ENCODE data around the gene IFT88. TPM values are rescaled to one million over a fixed set of nuclear protein-coding genes. Genes with fewer than 3 reads are reported as not detected.

The IFT88 gene
- total and polyA plus RNA-seq, 9 of the 15 experiments (the other 6 are each of a cell fraction or from before 2014, with no cell fraction given) = 8.3 to 13.5 (median 10.0) TPM

- TF ChIP-seq MGA (IDR thresholded peaks at IDR 0.05) (peak; percentile 22; the same call in 1 of the 2 replicates), TFAP4 (CRISPR knock-in tag; IDR thresholded peaks at IDR 0.05; ENCODE audit: borderline replicate concordance) (peak; percentile 51; the same call in 1 of the 2 replicates), SUPT5H (IDR thresholded peaks at IDR 0.05) (peak; percentile 64; the same call in 1 of the 2 replicates), THRB (CRISPR knock-in tag; conservative IDR thresholded peaks at IDR 0.05) (no peak), RBM39 (optimal IDR thresholded peaks at IDR 0.05; ENCODE audit: low read depth, low read length) (no peak), MTF1 (CRISPR knock-in tag; IDR thresholded peaks at IDR 0.05; ENCODE audit: borderline replicate concordance) (no peak), ZBTB5 (IDR thresholded peaks at IDR 0.05) (no peak), DMBX1 (CRISPR knock-in tag; IDR thresholded peaks at IDR 0.05; ENCODE audit: borderline replicate concordance) (no peak), POLR2A (conservative IDR thresholded peaks at IDR 0.05) (peak; percentile 70)
Observed at GRCh38 chr13:20566898-20567874, at the start of gene IFT88 (continued).

All from K562 (cell line).